ENCODE results near the gene SIMC1. TPM values are rescaled to one million over a fixed set of nuclear protein-coding genes. Genes with fewer than 3 reads are reported as not detected.
"Not testable (repeated sequence)": the region's sequence is repeated elsewhere in the genome, so short reads cannot be mapped to it uniquely, and the experiment has no call there.

The SIMC1 gene
- total RNA-seq, result 39.8 to 43.4 TPM (median 43.0 TPM) in 3 replicates

DNA sequence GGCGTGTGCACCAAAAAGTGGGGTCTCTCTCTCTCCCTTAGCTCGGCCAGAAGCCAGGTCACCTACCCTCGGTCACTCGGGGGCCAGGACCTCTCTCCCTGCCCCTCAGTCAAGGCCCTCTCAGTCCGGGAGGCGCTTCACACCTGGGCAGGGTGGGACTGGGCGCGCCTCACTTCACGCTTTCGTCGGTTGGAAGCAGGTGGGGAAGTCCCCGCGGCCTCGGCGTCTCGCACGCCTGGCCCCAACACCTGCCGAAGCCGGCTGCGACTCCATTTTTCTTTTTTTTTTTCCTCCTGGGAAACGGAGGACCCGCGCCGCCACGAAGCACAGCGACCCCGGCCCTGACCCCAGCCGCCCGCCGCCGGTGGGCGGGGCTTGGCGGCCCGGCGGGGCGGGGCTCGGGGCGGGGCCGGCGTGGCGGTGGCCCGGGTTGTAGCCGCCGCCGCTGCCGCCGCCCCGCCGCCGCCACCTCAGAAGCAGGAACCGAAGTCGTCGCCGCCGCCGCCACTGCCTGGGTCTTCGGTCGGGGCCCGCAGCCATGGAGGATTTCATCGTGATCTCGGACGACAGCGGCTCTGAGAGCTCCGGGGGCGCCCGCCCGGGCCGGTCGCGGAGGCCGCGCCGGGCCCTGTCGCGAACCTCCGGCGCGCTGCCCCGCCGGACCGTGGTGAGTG lies at the start of gene SIMC1:
Gene SIMC1 (plus strand): TSS at position 454 of the 674 bp plus-strand sequence. CDS start 85 bp downstream, at position 539.
- H3K27me3 Mint-ChIP-seq (ENCODE audit: low read depth); H3K36me3 Mint-ChIP-seq; H3K9me3 Mint-ChIP-seq; H3K4me1 Mint-ChIP-seq; H3K27ac Mint-ChIP-seq: not testable (repeated sequence)
- peak within 1 kb of the TSS; percentile 61 for H3K4me3 Mint-ChIP-seq
- peak in 1 of 2 experiments; percentile 55 for DNase-seq (ENCODE audit: low spot score in 2 of 2, unreplicated experiment in 2 of 2)

DNA sequence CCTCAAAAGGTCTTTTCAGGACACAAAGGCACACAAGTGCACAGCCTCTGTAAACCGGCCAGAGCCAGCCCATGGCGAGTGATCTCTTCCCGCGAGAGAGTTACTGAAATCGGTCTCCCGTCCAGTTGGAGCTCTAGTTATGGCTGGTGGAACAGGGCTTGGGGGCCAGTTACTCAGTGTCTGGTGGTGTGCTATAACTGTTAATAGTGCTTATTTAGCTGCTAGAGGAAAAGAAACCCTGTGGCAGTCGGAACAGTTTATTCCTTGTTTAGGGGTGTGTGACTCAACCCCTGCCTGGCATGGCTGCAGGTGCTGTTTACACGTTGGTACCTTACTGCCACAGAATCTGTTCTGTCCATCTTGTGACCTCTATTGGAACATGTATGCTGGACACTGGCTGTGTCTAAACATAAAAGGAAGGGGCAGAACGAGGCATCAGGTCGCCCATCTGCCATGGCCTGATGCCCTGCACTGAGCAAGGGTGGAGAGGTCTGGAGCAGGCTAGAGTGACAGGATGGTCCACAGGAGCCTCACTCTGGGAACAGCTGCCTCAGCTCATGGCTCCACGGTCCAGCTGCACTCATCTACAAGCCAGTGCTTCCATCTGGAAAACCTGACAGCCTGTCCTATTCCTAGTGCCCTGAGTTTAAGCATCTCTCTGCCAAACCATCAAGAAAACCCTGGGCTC lies 49.6 kb upstream of the SIMC1 start:
- no peak overlapping the region for H3K27ac Mint-ChIP-seq
- no peak for DNase-seq (ENCODE audit: low spot score in 2 of 2, unreplicated experiment in 2 of 2)
- no peak for TF ChIP-seq CTCF (IDR thresholded peaks at IDR 0.05; ENCODE audit: unreplicated experiment)
- no peak overlapping the region for H3K4me3 Mint-ChIP-seq
- H3K27me3 Mint-ChIP-seq (ENCODE audit: low read depth), result peaks cover 26% of the 10 kb centered on the region
- H3K9me3 Mint-ChIP-seq, result no peaks in the 10 kb centered on the region
- no peaks in the 10 kb centered on the region for H3K4me1 Mint-ChIP-seq
- H3K36me3 Mint-ChIP-seq, result no peaks in the 10 kb centered on the region

GRCh38 chr5:176189857-176190256 lies 48.4 kb upstream of the SIMC1 start:
- Mint-ChIP-seq H3K36me3 (no peaks in the 10 kb centered on the region), H3K4me1 (no peaks in the 10 kb centered on the region), H3K4me3 (no peak overlapping the region), H3K27ac (no peak overlapping the region), H3K27me3 (ENCODE audit: low read depth) (peaks cover 33% of the 10 kb centered on the region), H3K9me3 (no peaks in the 10 kb centered on the region)
- no peak for DNase-seq (ENCODE audit: low spot score in 2 of 2, unreplicated experiment in 2 of 2)
- no peak for TF ChIP-seq CTCF (IDR thresholded peaks at IDR 0.05; ENCODE audit: unreplicated experiment)

GRCh38 chr5:176190886-176191755 lies 47.1 kb upstream of the SIMC1 start:
- DNase-seq (ENCODE audit: low spot score in 2 of 2, unreplicated experiment in 2 of 2), result no peak
- no peak for TF ChIP-seq CTCF (IDR thresholded peaks at IDR 0.05; ENCODE audit: unreplicated experiment)
- Mint-ChIP-seq H3K4me3 (no peak overlapping the region), H3K9me3 (no peaks in the 10 kb centered on the region), H3K36me3 (no peaks in the 10 kb centered on the region), H3K27me3 (ENCODE audit: low read depth) (peaks cover 40% of the 10 kb centered on the region), H3K27ac (no peak overlapping the region), H3K4me1 (peaks cover 3% of the 10 kb centered on the region)

- Mint-ChIP-seq H3K36me3 (no peaks in the 10 kb centered on the region), H3K4me3 (no peak overlapping the region), H3K27ac (no peak overlapping the region), H3K4me1 (peaks cover 8% of the 10 kb centered on the region), H3K27me3 (ENCODE audit: low read depth) (peaks cover 45% of the 10 kb centered on the region), H3K9me3 (no peaks in the 10 kb centered on the region)
- DNase-seq (ENCODE audit: low spot score in 2 of 2, unreplicated experiment in 2 of 2), result no peak
- no peak for TF ChIP-seq CTCF (IDR thresholded peaks at IDR 0.05; ENCODE audit: unreplicated experiment)
Observed at GRCh38 chr5:176192094-176192721, 46.0 kb upstream of the SIMC1 start.

DNA sequence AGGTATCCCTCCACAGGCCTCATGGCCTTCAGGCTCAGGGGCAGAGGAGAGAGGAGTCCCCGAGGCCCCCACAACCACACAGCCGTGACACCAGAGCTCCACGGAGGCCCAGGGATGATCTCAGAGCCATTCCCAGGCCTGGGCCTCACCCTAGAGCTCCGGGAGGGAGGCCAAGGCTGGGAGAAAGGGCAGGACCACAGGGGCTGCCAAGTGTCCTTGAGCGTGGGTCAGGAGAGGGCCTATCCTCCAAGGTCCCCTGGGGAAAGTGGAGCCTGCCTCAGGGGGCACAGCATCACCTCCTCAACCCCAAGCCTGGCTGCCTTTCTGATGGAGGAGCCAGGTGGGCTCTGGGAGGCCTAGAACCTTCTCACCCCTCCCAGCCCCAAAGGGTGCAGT lies 45.5 kb upstream of the SIMC1 start:
- not testable (repeated sequence) for H3K36me3 Mint-ChIP-seq; H3K27ac Mint-ChIP-seq; H3K4me3 Mint-ChIP-seq; H3K9me3 Mint-ChIP-seq; DNase-seq (ENCODE audit: low spot score in 2 of 2, unreplicated experiment in 2 of 2)
- H3K4me1 Mint-ChIP-seq, result peaks cover 13% of the 10 kb centered on the region
- H3K27me3 Mint-ChIP-seq (ENCODE audit: low read depth), result peaks cover 50% of the 10 kb centered on the region

DNA sequence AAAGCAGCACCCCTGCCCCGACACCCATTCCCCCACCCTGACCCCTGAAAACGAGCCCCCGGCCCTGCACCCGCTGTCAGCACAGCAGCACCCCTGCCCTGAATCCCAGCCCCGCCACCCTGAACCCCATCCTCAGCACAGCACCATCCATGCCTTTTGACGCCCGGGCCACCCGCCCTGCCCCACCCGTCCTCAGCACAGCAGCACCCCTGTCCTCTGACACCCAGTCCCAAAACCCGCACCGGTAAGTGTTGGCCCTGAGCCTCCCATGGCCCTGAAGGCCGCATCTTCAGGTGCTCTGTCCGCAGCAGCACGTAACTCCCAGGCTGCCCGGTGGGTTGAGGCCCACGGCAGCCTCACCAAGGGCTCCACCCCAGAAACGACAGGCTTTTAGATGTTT lies 44.6 kb upstream of the SIMC1 start:
- not testable (repeated sequence) for H3K9me3 Mint-ChIP-seq; DNase-seq (ENCODE audit: low spot score in 2 of 2, unreplicated experiment in 2 of 2); H3K4me3 Mint-ChIP-seq; H3K27ac Mint-ChIP-seq; H3K36me3 Mint-ChIP-seq
- peaks cover 13% of the 10 kb centered on the region for H3K4me1 Mint-ChIP-seq
- H3K27me3 Mint-ChIP-seq (ENCODE audit: low read depth), result peaks cover 56% of the 10 kb centered on the region

DNA sequence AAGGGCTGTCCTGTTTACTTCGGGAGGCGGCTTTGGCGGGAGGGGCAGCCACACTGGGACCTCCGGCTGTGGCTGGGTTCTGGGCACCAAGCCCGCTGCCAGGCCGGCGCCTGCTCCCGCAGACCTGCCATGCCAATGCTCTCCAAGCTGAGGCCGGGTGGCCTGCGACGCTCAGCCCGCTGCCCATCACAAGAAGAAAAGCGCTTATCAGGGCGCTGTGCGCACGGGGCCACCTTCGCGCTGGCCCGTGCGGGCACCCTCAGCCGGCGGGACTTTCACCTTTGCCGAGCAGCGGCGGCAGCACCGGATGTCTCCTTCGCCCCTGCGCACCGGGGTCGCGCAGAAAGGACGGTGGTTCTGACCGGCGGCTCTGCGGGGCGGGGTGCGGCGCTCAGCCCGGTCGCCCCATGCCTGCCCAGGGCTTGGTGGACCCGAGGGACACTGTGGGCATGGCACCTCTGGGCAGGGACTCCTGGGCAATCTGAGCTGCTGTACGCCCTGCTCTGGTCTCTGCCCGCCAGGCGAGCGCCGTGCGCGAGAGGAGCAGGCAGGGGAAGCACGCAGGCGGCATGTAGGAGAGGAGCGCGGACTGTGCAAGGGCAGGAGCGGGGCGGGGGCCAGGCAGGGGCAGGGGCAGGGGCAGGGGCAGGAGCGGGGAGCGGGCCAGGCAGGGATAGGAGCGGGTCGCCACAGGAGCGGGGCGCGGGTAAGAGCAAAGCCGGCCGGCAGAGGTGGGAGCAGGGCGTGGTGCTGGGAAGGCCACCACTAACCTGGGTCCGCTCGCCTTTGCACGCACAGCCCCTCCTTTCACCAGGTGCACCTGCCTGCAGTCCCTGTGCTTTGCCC lies 43.8 kb upstream of the SIMC1 start:
- H3K36me3 Mint-ChIP-seq; H3K27ac Mint-ChIP-seq; DNase-seq (ENCODE audit: low spot score in 2 of 2, unreplicated experiment in 2 of 2); H3K9me3 Mint-ChIP-seq: not testable (repeated sequence)
- Mint-ChIP-seq H3K4me3 (peak overlapping the region; percentile 6), H3K4me1 (peaks cover 16% of the 10 kb centered on the region), H3K27me3 (ENCODE audit: low read depth) (peaks cover 64% of the 10 kb centered on the region)
